ENCODE measurements around the gene SYNM.

The SYNM gene

DNA sequence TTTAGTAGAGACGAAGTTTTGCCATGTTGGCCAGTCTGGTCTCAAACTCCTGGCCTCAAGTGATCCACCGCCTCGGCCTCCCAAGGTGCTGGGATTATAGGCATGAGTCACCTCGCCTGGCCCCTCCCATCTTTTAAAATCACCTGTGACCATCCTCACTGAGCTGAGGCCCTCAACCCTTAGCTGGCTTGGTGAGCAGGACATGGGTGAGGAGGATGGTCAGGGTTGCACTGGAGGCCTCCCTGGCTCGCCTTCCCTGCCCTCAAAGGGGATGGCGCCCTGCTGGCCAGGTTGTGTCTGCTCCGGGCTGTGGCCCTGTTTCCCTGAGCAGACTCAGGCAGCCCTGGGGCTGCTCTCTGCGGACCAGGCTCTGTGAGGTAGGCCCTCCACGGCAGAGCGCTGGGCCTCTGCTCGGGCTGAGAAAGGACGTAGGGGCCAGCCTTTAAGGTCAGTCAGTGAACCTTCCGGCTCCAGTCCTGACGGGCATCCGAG lies 33.7 kb downstream of the SYNM start:
- no peak overlapping the region for H3K4me3 ChIP-seq (ENCODE audit: low read depth, low read length)
- no peak for TF ChIP-seq CTCF (conservative IDR thresholded peaks at IDR 0.05; ENCODE audit: low read depth, low read length)
- no peak for DNase-seq (ENCODE audit: low read depth)

DNA sequence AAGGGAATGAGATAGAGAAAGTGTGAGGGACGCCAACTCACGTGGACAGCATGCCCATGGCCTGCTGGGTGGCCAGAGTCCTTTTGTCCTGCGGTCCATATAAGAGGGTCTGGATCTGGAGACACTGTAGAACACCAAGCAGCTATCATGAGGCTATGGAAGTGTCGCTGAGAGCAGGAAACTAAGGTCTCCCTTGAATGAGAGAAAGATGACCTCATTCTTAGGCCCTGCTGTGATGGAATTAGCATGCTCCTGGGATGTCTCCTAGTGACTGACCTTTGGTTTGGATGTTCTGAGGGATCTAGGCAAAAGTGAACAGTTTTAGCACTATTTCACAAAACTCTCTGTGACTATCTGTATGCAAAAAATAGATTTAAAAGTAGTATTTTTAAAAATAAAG lies 34.4 kb downstream of the SYNM start:
- DNase-seq (ENCODE audit: low read depth) = peak; percentile 59
- no peak for TF ChIP-seq CTCF (conservative IDR thresholded peaks at IDR 0.05; ENCODE audit: low read depth, low read length)
- no peak overlapping the region for H3K4me3 ChIP-seq (ENCODE audit: low read depth, low read length)

- TF ChIP-seq CTCF (conservative IDR thresholded peaks at IDR 0.05; ENCODE audit: low read depth, low read length) = no peak
- no peak overlapping the region for H3K4me3 ChIP-seq (ENCODE audit: low read depth, low read length)
- DNase-seq (ENCODE audit: low read depth) = no peak
Measured at GRCh38 chr15:99140590-99140989, 35.7 kb downstream of the SYNM start.

GRCh38 chr15:99141943-99142342 lies 37.1 kb downstream of the SYNM start:
- H3K4me3 ChIP-seq (ENCODE audit: low read depth, low read length) = no peak overlapping the region
- no peak for DNase-seq (ENCODE audit: low read depth)
- no peak for TF ChIP-seq CTCF (conservative IDR thresholded peaks at IDR 0.05; ENCODE audit: low read depth, low read length)

- H3K4me3 ChIP-seq (ENCODE audit: low read depth, low read length) = no peak overlapping the region
- DNase-seq (ENCODE audit: low read depth) = no peak
- TF ChIP-seq CTCF (conservative IDR thresholded peaks at IDR 0.05; ENCODE audit: low read depth, low read length) = no peak
Measured at GRCh38 chr15:99142562-99142961, 37.7 kb downstream of the SYNM start.

DNA sequence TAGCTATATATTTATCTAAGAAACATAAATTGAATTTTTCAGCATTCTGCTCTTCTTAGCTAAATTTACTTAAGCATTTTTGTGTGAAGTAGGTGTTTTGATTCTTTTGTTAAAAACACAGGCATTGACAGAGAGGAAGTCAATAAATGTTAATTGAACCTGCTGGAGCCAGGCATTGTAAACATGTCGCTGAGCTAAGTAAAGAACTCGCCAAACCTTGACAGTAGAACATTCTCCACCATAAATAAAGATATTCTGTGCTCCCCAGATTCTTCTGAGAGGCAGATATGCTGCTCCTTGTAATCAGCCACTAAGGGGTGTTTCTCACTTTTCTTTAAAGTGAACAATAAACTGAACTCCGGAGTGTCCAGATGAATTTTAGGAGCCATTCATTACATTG lies 38.4 kb downstream of the SYNM start:
- H3K4me3 ChIP-seq (ENCODE audit: low read depth, low read length) = no peak overlapping the region
- no peak for TF ChIP-seq CTCF (conservative IDR thresholded peaks at IDR 0.05; ENCODE audit: low read depth, low read length)
- DNase-seq (ENCODE audit: low read depth) = no peak

Data from choroid plexus epithelial cell (primary cell).